ENCODE measurements around the gene WFIKKN2. TPM values are rescaled to one million over a fixed set of nuclear protein-coding genes. Genes with fewer than 3 reads are reported as not detected.

Gene WFIKKN2
- total RNA-seq, 1 experiment from 2014 or later, result 0.05 TPM

DNA sequence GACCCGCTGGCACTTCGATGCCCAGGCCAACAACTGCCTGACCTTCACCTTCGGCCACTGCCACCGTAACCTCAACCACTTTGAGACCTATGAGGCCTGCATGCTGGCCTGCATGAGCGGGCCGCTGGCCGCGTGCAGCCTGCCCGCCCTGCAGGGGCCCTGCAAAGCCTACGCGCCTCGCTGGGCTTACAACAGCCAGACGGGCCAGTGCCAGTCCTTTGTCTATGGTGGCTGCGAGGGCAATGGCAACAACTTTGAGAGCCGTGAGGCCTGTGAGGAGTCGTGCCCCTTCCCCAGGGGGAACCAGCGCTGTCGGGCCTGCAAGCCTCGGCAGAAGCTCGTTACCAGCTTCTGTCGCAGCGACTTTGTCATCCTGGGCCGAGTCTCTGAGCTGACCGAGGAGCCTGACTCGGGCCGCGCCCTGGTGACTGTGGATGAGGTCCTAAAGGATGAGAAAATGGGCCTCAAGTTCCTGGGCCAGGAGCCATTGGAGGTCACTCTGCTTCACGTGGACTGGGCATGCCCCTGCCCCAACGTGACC is 5.0 kb downstream of the WFIKKN2 start:
- Histone ChIP-seq H3K79me2 (ENCODE audit: insufficient read depth, low read length) (no peaks in the 10 kb centered on the region), H3K4me3 (replicated peaks in 1 of 2; ENCODE audit: low read depth in 1 of 2, low read length in 2 of 2) (no peak overlapping the region), H3K27me3 (ENCODE audit: insufficient read depth, low read length) (no peaks in the 10 kb centered on the region), H3K9me3 (ENCODE audit: control insufficient read depth in 1 of 2, insufficient read depth in 1 of 2, low read depth in 1 of 2, low read length in 2 of 2) (no peaks in the 10 kb centered on the region), H3K27ac (ENCODE audit: low read depth, low read length) (no peak overlapping the region; the same call in 1 of the 2 replicates), H3K4me1 (ENCODE audit: control insufficient read depth in 1 of 2, insufficient read depth in 2 of 2, low read length in 2 of 2) (peaks cover 0 to 15% of the 10 kb centered on the region in 2 experiments; a peak in 2 of 4 replicates), H2AFZ (ENCODE audit: low read depth, low read length, poor library complexity, severe bottlenecking) (no peak overlapping the region), H3K36me3 (ENCODE audit: control insufficient read depth in 1 of 2, insufficient read depth in 2 of 2, low read length in 2 of 2) (no peaks in the 10 kb centered on the region), H3K9me2 (ENCODE audit: insufficient read depth) (no peaks in the 10 kb centered on the region), H3K9ac (ENCODE audit: low read length) (no peak overlapping the region), H4K20me1 (ENCODE audit: insufficient read depth) (no peaks in the 10 kb centered on the region), H3K4me2 (ENCODE audit: low read length) (no peak overlapping the region)
- no TSS peak for BruUV-seq (replicated peaks)
- RAD21 ChIA-PET (ENCODE audit: low non-redundant PET in 1 of 2, low total read pairs in 2 of 2, uncharacterized antibody in 2 of 2, unreplicated experiment in 2 of 2), result interaction anchor here (1.1 to 2.6 kb wide), 3 partner anchors 57 to 58 kb away, joined by 5 to 19 read pairs (median 15); no protein-coding TSS in a partner anchor
- POLR2A ChIA-PET, result no interaction called here
- intact Hi-C loops (cut with micrococcal nuclease), result loop anchor here (5.0 kb wide), 1 partner anchor 133 kb away; the partner anchor contains the start of gene ANKRD40
- DNase-seq (ENCODE audit: low read depth, low spot score) (no peak), ATAC-seq (no peak)
- CTCF ChIA-PET, result interaction anchor here (2.8 to 6.8 kb wide), 3 partner anchors 12 to 289 kb away, joined by 10 to 127 read pairs (median 22); no protein-coding TSS in a partner anchor
- TF ChIP-seq ZFX (IDR thresholded peaks at IDR 0.05) (no peak), RAD21 (IDR thresholded peaks at IDR 0.05; ENCODE audit: low read depth) (no peak), YY1 (IDR thresholded peaks at IDR 0.05; ENCODE audit: extremely low read depth, insufficient replicate concordance, low read depth, low read length) (no peak), SIN3A (IDR thresholded peaks at IDR 0.05; ENCODE audit: low read depth) (no peak), POLR2AphosphoS5 (IDR thresholded peaks at IDR 0.05; ENCODE audit: low read depth, low read length) (no peak), ELF1 (IDR thresholded peaks at IDR 0.05; ENCODE audit: borderline replicate concordance, low read depth) (no peak), CBX3 (IDR thresholded peaks at IDR 0.05; ENCODE audit: low read depth) (no peak), EGR1 (IDR thresholded peaks at IDR 0.05; ENCODE audit: low read depth) (no peak)
- TF ChIP-seq, protein P1, sequence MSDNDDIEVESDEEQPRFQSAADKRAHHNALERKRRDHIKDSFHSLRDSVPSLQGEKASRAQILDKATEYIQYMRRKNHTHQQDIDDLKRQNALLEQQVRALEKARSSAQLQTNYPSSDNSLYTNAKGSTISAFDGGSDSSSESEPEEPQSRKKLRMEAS (IDR thresholded peaks at IDR 0.05), result no peak
